Testis (tissue), 3 donors: ENCODE measurements around the gene MCOLN1. TPM values are rescaled to one million over a fixed set of nuclear protein-coding genes. Genes with fewer than 3 reads are reported as not detected.

ENCODE experiments used
- DNase-seq: peaks from one replicate; pipeline ENCODE4 v3.0.0-alpha.2; 2019
- H3K27ac ChIP-seq, 2 donors: fragments of 200-600 bp; sonication (generic); one replicate each; pipeline ENCODE4 v1.5.1; 2019
- H3K27me3 ChIP-seq: fragments of 200-600 bp; sonication (generic); one replicate; pipeline ENCODE4 v1.5.1; 2019
- H3K36me3 ChIP-seq: fragments of 200-600 bp; sonication (generic); one replicate; pipeline ENCODE4 v1.5.1; 2017; ENCODE audit warnings: low read depth; ENCODE audit errors: missing control alignments
- H3K4me1 ChIP-seq: fragments of 200-600 bp; sonication (generic); one replicate; pipeline ENCODE4 v1.5.1; 2019
- H3K4me3 ChIP-seq, 2 donors: fragments of 200-600 bp; sonication (generic); one replicate each; pipeline ENCODE4 v1.5.1; 2017 to 2019
- H3K9me3 ChIP-seq: fragments of 200-600 bp; sonication (generic); one replicate; pipeline ENCODE4 v1.5.1; 2017
- CTCF ChIP-seq, 3 experiments: fragments of 450-650 bp in 2 of 3; fragments of 200-600 bp in 1 of 3; sonication (generic) in 1 of 3; IDR thresholded peaks; one replicate each; pipeline ENCODE4 v1.5.1; 2016 to 2019; ENCODE audit warnings: antibody characterized with exemption in 3 of 3, mild to moderate bottlenecking in 2 of 3, moderate library complexity in 1 of 3
- POLR2A ChIP-seq: fragments of 450-650 bp; IDR thresholded peaks from one replicate; pipeline ENCODE4 v1.6.1; 2017; ENCODE audit warnings: antibody characterized with exemption, mild to moderate bottlenecking, moderate library complexity
- WGBS, 2 donors: methylation state at CpG; one replicate each; pipeline ENCODE4 v1.1.5; 2018; 5-methylcytosine and 5-hydroxymethylcytosine counted together
- intact Hi-C: fragments of 100-400 bp; cut with DNase I; formaldehyde crosslinking; loops from one replicate; pipeline ENCODE4 v1.15.1; 2023; ENCODE audit warnings: low total_unique reads
- polyA plus RNA-seq: library from polyadenylated mRNA; stranded (reverse); fragments of 350-450 nt; fragmentation: Illumina TruSeq; extraction: RNeasy Lipid Tissue Mini Kit (QIAGEN cat#74804); gene quantifications from one replicate; pipeline ENCODE4 v1.2.3, GENCODE V29; 2014; ENCODE audit warnings: low read depth, low replicate concordance; ENCODE audit not compliant: insufficient read depth
- total RNA-seq, 2 donors: library from RNA; depleted of rRNA; stranded (reverse); fragments of >200 nt; gene quantifications; one replicate each; pipeline ENCODE4 v1.2.3, GENCODE V29; 2016

MCOLN1 gene
- total and polyA plus RNA-seq, 3 donors from 2014 or later: 15.2 to 26.9 (median 17.7) TPM

- DNase-seq: no peak
- Histone ChIP-seq H3K27me3 (no peaks in the 10 kb centered on the region), H3K9me3 (no peaks in the 10 kb centered on the region), H3K27ac (no peak overlapping the region), H3K36me3 (peaks cover 6% of the 10 kb centered on the region), H3K4me3 (no peak overlapping the region), H3K4me1 (no peaks in the 10 kb centered on the region)
- 80 to 96% methylated on average over 7 to 53 of the region's 54 CpGs for WGBS, 2 donors
- TF ChIP-seq POLR2A: no peak
- no peak for TF ChIP-seq CTCF (IDR thresholded peaks at IDR 0.05)
- intact Hi-C loops: no loop called here
Observed at GRCh38 chr19:7556696-7557315, 34.4 kb downstream of the MCOLN1 start.

DNA sequence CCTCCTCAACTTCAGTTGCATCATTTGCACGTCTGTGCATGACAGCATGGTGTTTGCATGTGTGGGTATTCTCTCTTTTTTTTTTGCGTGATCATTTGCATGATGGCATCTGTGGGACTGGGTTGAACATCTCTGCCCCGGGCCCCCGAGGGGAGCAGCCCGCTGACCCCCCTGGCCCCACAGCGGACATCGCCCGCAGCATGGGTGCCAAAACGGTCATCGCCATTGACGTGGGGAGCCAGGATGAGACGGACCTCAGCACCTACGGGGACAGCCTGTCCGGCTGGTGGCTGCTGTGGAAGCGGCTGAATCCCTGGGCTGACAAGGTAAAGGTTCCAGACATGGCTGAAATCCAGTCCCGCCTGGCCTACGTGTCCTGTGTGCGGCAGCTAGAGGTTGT is 36.2 kb downstream of the MCOLN1 start:
- no peaks in the 10 kb centered on the region for H3K4me1 ChIP-seq
- DNase-seq: no peak
- no peaks in the 10 kb centered on the region for H3K27me3 ChIP-seq
- no peak overlapping the region for H3K4me3 ChIP-seq
- WGBS, 2 donors: 87 to 91% methylated on average over 11 to 18 of the region's 18 CpGs
- peaks cover 6% of the 10 kb centered on the region for H3K36me3 ChIP-seq
- no peak for TF ChIP-seq CTCF (IDR thresholded peaks at IDR 0.05)
- no peak for TF ChIP-seq POLR2A
- H3K27ac ChIP-seq: no peak overlapping the region
- no peaks in the 10 kb centered on the region for H3K9me3 ChIP-seq
- intact Hi-C loops: no loop called here

- Histone ChIP-seq H3K4me1 (no peaks in the 10 kb centered on the region), H3K9me3 (no peaks in the 10 kb centered on the region), H3K4me3 (no peak overlapping the region), H3K27me3 (no peaks in the 10 kb centered on the region), H3K27ac (no peak overlapping the region), H3K36me3 (peaks cover 6% of the 10 kb centered on the region)
- 67 to 74% methylated on average over 3 to 4 of the region's 4 CpGs for WGBS, 2 donors
- intact Hi-C loops: no loop called here
- TF ChIP-seq POLR2A (no peak), CTCF (IDR thresholded peaks at IDR 0.05) (no peak)
- DNase-seq: no peak
Observed at GRCh38 chr19:7559102-7559501, 36.7 kb downstream of the MCOLN1 start.

DNA sequence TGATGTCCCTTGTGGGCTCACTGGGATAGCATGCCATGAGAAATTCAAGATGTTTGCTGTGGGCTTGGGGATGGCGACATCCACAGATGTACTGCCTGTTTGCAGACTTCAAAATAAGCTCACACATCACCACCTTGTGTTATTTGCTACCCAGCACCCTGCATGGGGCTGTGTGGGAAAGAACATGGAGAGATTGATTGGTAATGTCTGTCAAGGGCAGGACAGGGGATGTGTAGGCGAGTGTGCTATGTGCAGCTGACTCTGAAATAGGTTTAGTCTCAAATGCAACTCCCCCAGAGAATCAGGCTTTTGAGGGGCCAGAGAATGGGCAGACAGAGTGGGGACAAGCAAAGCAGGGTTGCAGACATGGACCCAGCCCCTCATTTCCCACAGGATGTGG is 37.8 kb downstream of the MCOLN1 start:
- intact Hi-C loops: loop anchor here (10.0 kb wide), 1 partner anchor 115 kb away; the partner anchor contains the start of gene MCEMP1
- Histone ChIP-seq H3K27me3 (no peaks in the 10 kb centered on the region), H3K4me1 (no peaks in the 10 kb centered on the region), H3K36me3 (peaks cover 6% of the 10 kb centered on the region), H3K9me3 (no peaks in the 10 kb centered on the region), H3K4me3 (no peak overlapping the region), H3K27ac (no peak overlapping the region)
- no peak for DNase-seq
- TF ChIP-seq CTCF (IDR thresholded peaks at IDR 0.05) (no peak), POLR2A (no peak)
- 90 to 95% methylated on average over 2 of the region's 2 CpGs for WGBS, 2 donors

DNA sequence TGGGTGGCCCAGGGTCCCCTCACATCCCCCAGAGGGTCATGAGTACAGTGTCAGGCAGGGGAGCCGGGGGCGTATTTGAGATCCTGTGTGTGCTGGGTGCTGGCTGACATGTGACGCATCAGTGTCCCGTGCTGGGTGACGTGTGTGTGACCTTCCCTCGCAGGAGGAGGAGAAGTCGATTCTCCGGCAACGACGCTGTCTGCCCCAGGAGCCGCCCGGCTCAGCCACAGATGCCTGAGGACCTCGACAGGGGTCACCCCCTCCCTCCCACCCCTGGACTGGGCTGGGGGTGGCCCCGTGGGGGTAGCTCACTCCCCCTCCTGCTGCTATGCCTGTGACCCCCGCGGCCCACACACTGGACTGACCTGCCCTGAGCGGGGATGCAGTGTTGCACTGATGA is 38.9 kb downstream of the MCOLN1 start:
- no peak for TF ChIP-seq CTCF (IDR thresholded peaks at IDR 0.05)
- TF ChIP-seq POLR2A: no peak
- no peak overlapping the region for H3K27ac ChIP-seq
- H3K9me3 ChIP-seq: no peaks in the 10 kb centered on the region
- H3K4me3 ChIP-seq: no peak overlapping the region
- peaks cover 6% of the 10 kb centered on the region for H3K36me3 ChIP-seq
- intact Hi-C loops: loop anchor here (10.0 kb wide), 1 partner anchor 113 kb away; the partner anchor contains the start of gene MCEMP1
- no peaks in the 10 kb centered on the region for H3K27me3 ChIP-seq
- H3K4me1 ChIP-seq: no peaks in the 10 kb centered on the region
- no peak for DNase-seq
- WGBS, 2 donors: 72 to 78% methylated on average over 5 to 13 of the region's 17 CpGs
